A673 (cell line): ENCODE measurements around the gene NPFF.

Experiments
- EZH2 ChIP-seq: fragments of 200-600 bp; sonication (generic); IDR thresholded peaks from 2 replicates; pipeline ENCODE4 v1.6.1; 2017; ENCODE audit warnings: borderline replicate concordance, low read depth, mild to moderate bottlenecking, mixed read lengths, antibody characterized with exemption, low read length; ENCODE audit not compliant: poor library complexity, severe bottlenecking
- TF ChIP-seq, protein P1 (sequence below): fragments of 300-800, 200-600 bp; sonication (generic); conservative IDR thresholded peaks from 2 replicates; pipeline ENCODE4 v1.5.1; 2017; ENCODE audit warnings: low read depth, mild to moderate bottlenecking, antibody characterized with exemption, low read length, moderate library complexity, mixed read lengths

DNA sequence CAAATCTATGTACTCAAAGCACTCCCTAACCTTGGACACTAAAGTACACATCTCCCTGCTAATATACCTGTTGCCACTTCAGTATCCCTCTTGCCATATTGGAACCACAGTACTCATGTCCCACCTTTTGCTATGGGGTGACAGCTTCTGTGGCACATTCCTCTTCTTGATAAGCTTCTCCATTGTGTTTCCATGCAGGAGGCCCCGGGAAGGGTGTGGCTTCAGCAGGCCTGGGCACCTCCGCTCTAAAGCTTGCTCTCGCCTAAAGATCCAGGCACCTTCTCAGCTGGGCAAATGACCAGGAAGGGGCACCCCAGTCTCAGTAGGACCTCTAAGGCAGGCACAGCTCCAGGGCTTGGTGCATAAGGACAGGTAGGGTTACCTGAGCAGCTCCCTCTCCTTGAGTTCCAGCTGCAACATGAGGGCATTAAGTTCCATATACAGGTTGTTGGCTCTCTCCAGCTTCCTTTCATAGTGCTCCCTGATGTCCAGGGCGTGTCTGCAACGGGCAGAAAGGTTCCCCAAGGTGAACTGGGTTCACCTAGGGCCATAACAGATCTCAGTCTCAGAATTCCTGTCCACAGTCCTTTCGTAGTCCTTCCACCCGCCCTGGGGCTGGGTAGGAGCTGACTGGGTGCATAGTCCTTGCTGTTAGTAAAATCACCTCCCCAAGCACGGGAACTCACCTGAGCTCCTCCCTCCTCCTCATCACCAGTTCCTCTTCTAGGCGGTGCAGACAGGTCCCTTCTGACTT is 23.9 kb downstream of the NPFF start:
- TF ChIP-seq, protein P1, sequence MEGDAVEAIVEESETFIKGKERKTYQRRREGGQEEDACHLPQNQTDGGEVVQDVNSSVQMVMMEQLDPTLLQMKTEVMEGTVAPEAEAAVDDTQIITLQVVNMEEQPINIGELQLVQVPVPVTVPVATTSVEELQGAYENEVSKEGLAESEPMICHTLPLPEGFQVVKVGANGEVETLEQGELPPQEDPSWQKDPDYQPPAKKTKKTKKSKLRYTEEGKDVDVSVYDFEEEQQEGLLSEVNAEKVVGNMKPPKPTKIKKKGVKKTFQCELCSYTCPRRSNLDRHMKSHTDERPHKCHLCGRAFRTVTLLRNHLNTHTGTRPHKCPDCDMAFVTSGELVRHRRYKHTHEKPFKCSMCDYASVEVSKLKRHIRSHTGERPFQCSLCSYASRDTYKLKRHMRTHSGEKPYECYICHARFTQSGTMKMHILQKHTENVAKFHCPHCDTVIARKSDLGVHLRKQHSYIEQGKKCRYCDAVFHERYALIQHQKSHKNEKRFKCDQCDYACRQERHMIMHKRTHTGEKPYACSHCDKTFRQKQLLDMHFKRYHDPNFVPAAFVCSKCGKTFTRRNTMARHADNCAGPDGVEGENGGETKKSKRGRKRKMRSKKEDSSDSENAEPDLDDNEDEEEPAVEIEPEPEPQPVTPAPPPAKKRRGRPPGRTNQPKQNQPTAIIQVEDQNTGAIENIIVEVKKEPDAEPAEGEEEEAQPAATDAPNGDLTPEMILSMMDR, result no peak
- TF ChIP-seq EZH2, result no peak
